Peyer's patch (tissue), 4 donors: ENCODE data around the gene ACSL5.
"Not testable (repeated sequence)": the region's sequence is repeated elsewhere in the genome, so short reads cannot be mapped to it uniquely, and the experiment has no call there.

Source experiments
- POLR2A ChIP-seq, 2 donors: fragments of 450-650 bp; IDR thresholded peaks; one replicate each; pipeline ENCODE4 v1.5.1; 2017; ENCODE audit warnings: antibody characterized with exemption in 2 of 2, mild to moderate bottlenecking in 2 of 2, moderate library complexity in 2 of 2
- TF ChIP-seq, protein P1 (sequence below), 6 experiments: fragments of 450-650 bp in 4 of 6; fragments of 200-600 bp in 2 of 6; sonication (generic) in 1 of 6; IDR thresholded peaks; one replicate each; pipeline ENCODE4 v1.5.1; 2017 to 2019; ENCODE audit warnings: antibody characterized with exemption in 6 of 6, mild to moderate bottlenecking in 3 of 6, moderate library complexity in 1 of 6

DNA sequence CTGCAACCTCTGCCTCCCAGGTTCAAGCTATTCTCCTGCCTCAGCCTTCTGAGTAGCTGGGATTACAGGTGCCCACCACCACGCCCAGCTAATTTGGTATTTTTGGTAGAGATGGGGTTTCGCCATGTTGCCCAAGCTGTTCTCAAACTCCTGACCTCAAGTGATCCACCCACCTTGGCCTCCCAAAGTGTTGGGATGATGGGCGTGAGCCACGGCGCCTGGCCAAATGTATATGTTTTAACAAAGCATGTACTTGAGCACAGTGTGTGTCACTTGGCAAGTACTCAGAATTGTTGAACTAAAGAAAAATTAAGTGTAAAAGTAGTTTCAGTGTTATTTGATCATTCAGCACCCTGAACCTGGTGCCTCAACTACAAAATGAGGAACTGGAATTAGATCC, 90.2 kb downstream of the ACSL5 start:
- TF ChIP-seq, protein P1, sequence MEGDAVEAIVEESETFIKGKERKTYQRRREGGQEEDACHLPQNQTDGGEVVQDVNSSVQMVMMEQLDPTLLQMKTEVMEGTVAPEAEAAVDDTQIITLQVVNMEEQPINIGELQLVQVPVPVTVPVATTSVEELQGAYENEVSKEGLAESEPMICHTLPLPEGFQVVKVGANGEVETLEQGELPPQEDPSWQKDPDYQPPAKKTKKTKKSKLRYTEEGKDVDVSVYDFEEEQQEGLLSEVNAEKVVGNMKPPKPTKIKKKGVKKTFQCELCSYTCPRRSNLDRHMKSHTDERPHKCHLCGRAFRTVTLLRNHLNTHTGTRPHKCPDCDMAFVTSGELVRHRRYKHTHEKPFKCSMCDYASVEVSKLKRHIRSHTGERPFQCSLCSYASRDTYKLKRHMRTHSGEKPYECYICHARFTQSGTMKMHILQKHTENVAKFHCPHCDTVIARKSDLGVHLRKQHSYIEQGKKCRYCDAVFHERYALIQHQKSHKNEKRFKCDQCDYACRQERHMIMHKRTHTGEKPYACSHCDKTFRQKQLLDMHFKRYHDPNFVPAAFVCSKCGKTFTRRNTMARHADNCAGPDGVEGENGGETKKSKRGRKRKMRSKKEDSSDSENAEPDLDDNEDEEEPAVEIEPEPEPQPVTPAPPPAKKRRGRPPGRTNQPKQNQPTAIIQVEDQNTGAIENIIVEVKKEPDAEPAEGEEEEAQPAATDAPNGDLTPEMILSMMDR (IDR thresholded peaks at IDR 0.05): not testable (repeated sequence)
- TF ChIP-seq POLR2A (IDR thresholded peaks at IDR 0.05): not testable (repeated sequence)
